ENCODE data around the gene ATOX1. TPM values are rescaled to one million over a fixed set of nuclear protein-coding genes. Genes with fewer than 3 reads are reported as not detected.
A peak's percentile ranks its signal among the peaks of the same experiment; 100 is the strongest.
"Not testable (repeated sequence)": the region's sequence is repeated elsewhere in the genome, so short reads cannot be mapped to it uniquely, and the experiment has no call there.

Gene ATOX1, protein sequence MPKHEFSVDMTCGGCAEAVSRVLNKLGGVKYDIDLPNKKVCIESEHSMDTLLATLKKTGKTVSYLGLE
- 64.3 TPM for polyA plus RNA-seq (2013, experiment 1 of 2)
- polyA plus RNA-seq (2013, experiment 2 of 2): 83.1 TPM

DNA sequence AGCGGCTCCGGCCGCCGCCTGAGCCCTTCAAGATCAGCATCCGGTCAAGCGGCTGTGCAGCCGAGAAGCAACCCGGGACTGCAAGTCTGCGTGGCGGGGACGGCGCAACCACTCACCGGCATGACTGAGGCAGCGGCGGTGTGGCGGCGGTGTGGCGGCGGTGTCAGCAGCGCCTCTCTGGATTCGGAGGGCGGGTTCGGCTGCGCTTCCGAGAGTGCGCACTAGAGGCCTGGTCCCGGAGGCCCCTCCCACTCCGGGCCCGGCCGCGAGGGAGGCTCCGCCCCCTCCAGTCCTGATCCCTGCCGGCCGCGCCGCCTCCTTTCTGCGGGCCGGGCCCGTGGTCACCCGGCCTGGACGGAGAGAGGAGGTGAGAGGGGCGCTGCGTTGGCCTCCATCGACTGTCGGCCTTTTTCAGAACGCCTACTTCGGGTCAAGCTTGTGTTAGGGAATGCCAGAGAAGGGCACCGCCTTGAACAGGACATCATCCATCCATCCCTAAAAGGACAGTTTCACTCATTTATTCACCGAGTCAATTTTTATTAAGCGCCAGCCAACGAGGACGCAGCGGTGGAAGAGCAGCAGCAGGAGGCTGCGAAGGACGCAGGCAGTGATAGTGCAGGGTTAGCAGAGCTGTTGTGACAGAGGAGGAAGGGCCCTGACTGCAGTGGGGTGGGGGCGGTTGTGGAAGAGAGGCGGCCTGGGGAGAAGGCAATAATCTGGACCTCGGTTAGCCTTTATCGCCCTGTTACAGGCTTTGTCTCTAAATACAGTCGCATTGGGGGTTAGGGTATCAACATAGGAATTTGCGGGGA lies at the start of gene ATOX1:
Gene ATOX1 (minus strand): TSS at position 202 of the 812 bp plus-strand sequence. CDS start 80 bp downstream, at position 122.
- H3K27ac ChIP-seq (ENCODE audit: low read depth, low read length): peak within 1 kb of the TSS; percentile 47; the same call in 1 of the 2 replicates
- peak within 1 kb of the TSS; percentile 73 for H3K9ac ChIP-seq (ENCODE audit: low read depth, low read length)
- no peaks in the 10 kb centered on the region for H3K27me3 ChIP-seq (ENCODE audit: insufficient read depth, low read length)
- H3K4me1 ChIP-seq (ENCODE audit: insufficient read depth, low read length): peaks cover 26% of the 10 kb centered on the region
- WGBS: 5% methylated on average over 61 of the region's 61 CpGs
- H3K4me3 ChIP-seq (ENCODE audit: low read length): peak within 1 kb of the TSS; percentile 79
- no peaks in the 10 kb centered on the region for H3K36me3 ChIP-seq (ENCODE audit: insufficient read depth, low read length)
- no peaks in the 10 kb centered on the region for H3K9me3 ChIP-seq (ENCODE audit: insufficient read depth, low read depth, low read length)

DNA sequence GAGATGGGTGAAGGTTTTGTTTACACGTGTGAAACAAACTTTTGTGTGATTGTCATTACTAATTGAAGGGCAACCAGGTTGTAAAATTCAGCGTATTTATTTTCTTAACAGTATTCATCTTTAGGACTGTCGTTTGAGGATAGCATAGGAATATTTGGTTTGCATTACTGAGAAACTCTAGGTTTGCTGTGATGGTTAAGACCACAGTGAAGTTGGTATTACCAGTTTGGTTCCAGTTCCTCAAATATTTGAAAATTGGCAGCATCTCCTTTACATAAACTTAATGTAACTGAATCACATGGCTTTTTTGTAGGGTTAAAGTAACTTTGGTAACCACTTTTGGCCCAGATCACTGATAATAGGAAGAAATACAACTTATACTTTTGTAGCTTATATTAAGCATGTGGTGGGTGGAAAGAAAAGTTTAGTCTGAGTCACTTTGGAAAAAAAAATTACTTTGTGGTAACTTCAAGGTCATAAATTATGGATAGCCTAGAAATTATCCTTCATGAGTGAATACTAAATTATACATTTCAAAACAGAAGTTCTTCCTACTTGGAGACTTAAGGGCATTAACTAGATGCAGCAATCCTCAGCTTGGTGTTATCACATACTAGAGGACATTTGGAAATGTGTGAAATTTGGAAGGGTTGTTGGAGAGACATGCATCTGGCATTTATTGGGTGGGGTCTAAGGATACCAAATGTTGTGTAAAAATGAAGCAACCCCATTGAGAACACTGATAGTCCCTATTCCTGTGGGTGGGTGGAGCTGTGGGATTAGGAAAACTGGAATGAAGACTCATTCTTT lies 47.2 kb upstream of the ATOX1 start:
- H3K27ac ChIP-seq (ENCODE audit: low read depth, low read length): no peak overlapping the region
- H3K27me3 ChIP-seq (ENCODE audit: insufficient read depth, low read length): no peaks in the 10 kb centered on the region
- H3K4me1 ChIP-seq (ENCODE audit: insufficient read depth, low read length): no peaks in the 10 kb centered on the region
- H3K4me3 ChIP-seq (ENCODE audit: low read length): no peak overlapping the region
- peaks cover 98% of the 10 kb centered on the region for H3K36me3 ChIP-seq (ENCODE audit: insufficient read depth, low read length)
- H3K9me3 ChIP-seq (ENCODE audit: insufficient read depth, low read depth, low read length): no peaks in the 10 kb centered on the region
- 92% methylated on average over 3 of the region's 3 CpGs for WGBS
- H3K9ac ChIP-seq (ENCODE audit: low read depth, low read length): no peak overlapping the region

GRCh38 chr5:151800532-151800931 lies 42.1 kb upstream of the ATOX1 start:
- Histone ChIP-seq H3K9me3 (ENCODE audit: insufficient read depth, low read depth, low read length) (no peaks in the 10 kb centered on the region), H3K27me3 (ENCODE audit: insufficient read depth, low read length) (no peaks in the 10 kb centered on the region), H3K4me3 (ENCODE audit: low read length) (no peak overlapping the region), H3K4me1 (ENCODE audit: insufficient read depth, low read length) (no peaks in the 10 kb centered on the region), H3K9ac (ENCODE audit: low read depth, low read length) (no peak overlapping the region), H3K36me3 (ENCODE audit: insufficient read depth, low read length) (peaks cover 98% of the 10 kb centered on the region), H3K27ac (ENCODE audit: low read depth, low read length) (no peak overlapping the region)
- 97% methylated on average over 2 of the region's 2 CpGs for WGBS

GRCh38 chr5:151799407-151799806 lies 41.0 kb upstream of the ATOX1 start:
- WGBS: 96% methylated on average over 3 of the region's 3 CpGs
- H3K27me3 ChIP-seq (ENCODE audit: insufficient read depth, low read length): no peaks in the 10 kb centered on the region
- no peaks in the 10 kb centered on the region for H3K4me1 ChIP-seq (ENCODE audit: insufficient read depth, low read length)
- peaks cover 98% of the 10 kb centered on the region for H3K36me3 ChIP-seq (ENCODE audit: insufficient read depth, low read length)
- H3K9me3 ChIP-seq (ENCODE audit: insufficient read depth, low read depth, low read length): no peaks in the 10 kb centered on the region
- no peak overlapping the region for H3K9ac ChIP-seq (ENCODE audit: low read depth, low read length)
- H3K4me3 ChIP-seq (ENCODE audit: low read length): no peak overlapping the region
- H3K27ac ChIP-seq (ENCODE audit: low read depth, low read length): no peak overlapping the region

- peaks cover 98% of the 10 kb centered on the region for H3K36me3 ChIP-seq (ENCODE audit: insufficient read depth, low read length)
- H3K4me1 ChIP-seq (ENCODE audit: insufficient read depth, low read length): no peaks in the 10 kb centered on the region
- no peaks in the 10 kb centered on the region for H3K9me3 ChIP-seq (ENCODE audit: insufficient read depth, low read depth, low read length)
- H3K27ac ChIP-seq (ENCODE audit: low read depth, low read length): no peak overlapping the region
- no peak overlapping the region for H3K4me3 ChIP-seq (ENCODE audit: low read length)
- 92% methylated on average over 3 of the region's 3 CpGs for WGBS
- no peaks in the 10 kb centered on the region for H3K27me3 ChIP-seq (ENCODE audit: insufficient read depth, low read length)
- H3K9ac ChIP-seq (ENCODE audit: low read depth, low read length): no peak overlapping the region
Observed at GRCh38 chr5:151798674-151799073, 40.2 kb upstream of the ATOX1 start.

DNA sequence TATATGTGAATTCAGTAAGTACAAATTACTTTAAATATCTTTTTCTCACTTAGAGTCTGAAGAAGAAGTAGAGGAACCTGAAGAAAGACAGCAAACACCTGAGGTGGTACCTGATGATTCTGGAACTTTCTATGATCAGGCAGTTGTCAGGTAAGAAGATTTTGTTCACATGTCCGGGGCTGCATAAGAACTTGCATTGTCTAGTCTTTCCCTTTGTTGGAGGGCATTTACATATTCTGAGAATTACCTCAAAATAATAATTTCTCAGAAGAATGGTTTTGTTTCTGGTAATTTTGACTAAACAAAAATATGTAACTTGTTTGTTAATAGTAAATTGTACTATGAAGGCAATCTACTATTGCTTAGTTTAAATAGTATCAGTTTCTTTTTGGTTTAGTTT lies 37.0 kb upstream of the ATOX1 start:
- H3K9me3 ChIP-seq (ENCODE audit: insufficient read depth, low read depth, low read length): no peaks in the 10 kb centered on the region
- no peak overlapping the region for H3K27ac ChIP-seq (ENCODE audit: low read depth, low read length)
- WGBS: 100% methylated on average over 1 of the region's 1 CpG
- no peak overlapping the region for H3K9ac ChIP-seq (ENCODE audit: low read depth, low read length)
- H3K4me3 ChIP-seq (ENCODE audit: low read length): no peak overlapping the region
- H3K27me3 ChIP-seq (ENCODE audit: insufficient read depth, low read length): no peaks in the 10 kb centered on the region
- peaks cover 100% of the 10 kb centered on the region for H3K36me3 ChIP-seq (ENCODE audit: insufficient read depth, low read length)
- no peaks in the 10 kb centered on the region for H3K4me1 ChIP-seq (ENCODE audit: insufficient read depth, low read length)

DNA sequence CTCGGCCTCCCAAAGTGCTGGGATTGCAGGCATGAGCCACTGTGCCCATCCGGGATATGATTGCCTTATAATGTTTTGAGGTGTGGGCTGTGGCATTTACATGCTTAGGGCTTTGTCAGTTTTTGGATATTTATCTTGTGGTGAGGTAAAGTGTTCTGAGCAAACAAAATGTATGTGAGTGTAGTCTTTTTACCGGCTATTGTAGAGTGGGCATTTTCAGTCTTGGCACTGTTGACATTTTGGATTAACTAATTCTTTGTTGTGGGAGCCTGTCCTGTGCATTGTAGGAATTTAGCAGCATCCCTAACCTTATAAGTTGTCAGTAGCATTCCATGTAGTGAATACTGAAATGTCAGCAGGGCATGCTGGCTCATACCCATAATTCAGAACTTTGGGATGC lies 34.9 kb upstream of the ATOX1 start:
- WGBS: 95% methylated on average over 3 of the region's 3 CpGs
- H3K27ac ChIP-seq (ENCODE audit: low read depth, low read length): no peak overlapping the region
- no peak overlapping the region for H3K4me3 ChIP-seq (ENCODE audit: low read length)
- no peak overlapping the region for H3K9ac ChIP-seq (ENCODE audit: low read depth, low read length)
- no peaks in the 10 kb centered on the region for H3K9me3 ChIP-seq (ENCODE audit: insufficient read depth, low read depth, low read length)
- H3K27me3 ChIP-seq (ENCODE audit: insufficient read depth, low read length): no peaks in the 10 kb centered on the region
- H3K4me1 ChIP-seq (ENCODE audit: insufficient read depth, low read length): no peaks in the 10 kb centered on the region
- H3K36me3 ChIP-seq (ENCODE audit: insufficient read depth, low read length): peaks cover 99% of the 10 kb centered on the region

DNA sequence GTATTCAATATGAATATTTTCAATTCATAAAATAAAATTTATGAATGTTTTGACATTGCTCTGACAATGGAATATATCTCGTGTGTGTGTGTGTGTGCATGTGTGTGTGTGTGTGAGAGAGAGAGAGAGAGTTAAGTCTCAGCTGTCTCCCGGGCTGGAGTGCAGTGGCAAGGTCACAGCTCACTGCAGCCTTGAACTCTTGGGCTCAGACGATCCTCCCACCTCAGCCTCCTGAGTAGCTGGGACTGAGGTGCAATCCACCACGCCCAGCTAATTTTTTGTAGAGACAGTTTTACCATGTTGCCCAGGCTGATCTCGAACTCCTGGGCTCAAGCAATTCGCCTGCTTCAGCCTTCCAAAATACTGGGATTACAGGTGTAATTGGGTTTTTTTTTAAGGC lies 29.4 kb upstream of the ATOX1 start:
- no peak overlapping the region for H3K9ac ChIP-seq (ENCODE audit: low read depth, low read length)
- no peaks in the 10 kb centered on the region for H3K9me3 ChIP-seq (ENCODE audit: insufficient read depth, low read depth, low read length)
- WGBS: 94% methylated on average over 6 of the region's 6 CpGs
- H3K4me1 ChIP-seq (ENCODE audit: insufficient read depth, low read length): peaks cover 16% of the 10 kb centered on the region
- H3K27me3 ChIP-seq (ENCODE audit: insufficient read depth, low read length): no peaks in the 10 kb centered on the region
- no peak overlapping the region for H3K27ac ChIP-seq (ENCODE audit: low read depth, low read length)
- H3K4me3 ChIP-seq (ENCODE audit: low read length): no peak overlapping the region
- peaks cover 67% of the 10 kb centered on the region for H3K36me3 ChIP-seq (ENCODE audit: insufficient read depth, low read length)

DNA sequence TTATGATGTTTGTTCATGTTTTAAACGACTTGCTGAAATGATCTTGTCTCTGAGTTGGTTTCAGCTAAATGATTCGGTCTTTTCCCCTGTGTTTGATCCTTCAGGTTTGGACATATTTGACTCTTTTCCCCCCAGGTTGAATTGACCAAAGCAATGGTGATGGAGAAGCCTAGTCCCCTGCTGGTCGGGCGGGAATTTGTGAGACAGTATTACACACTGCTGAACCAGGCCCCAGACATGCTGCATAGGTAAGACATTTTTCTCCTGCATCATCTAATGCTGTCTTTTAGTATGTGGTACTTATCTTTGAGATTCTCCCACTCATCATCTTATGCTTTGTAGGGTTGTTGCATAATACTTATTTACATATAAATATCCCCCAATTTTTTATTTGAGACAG lies 28.0 kb upstream of the ATOX1 start:
- H3K27ac ChIP-seq (ENCODE audit: low read depth, low read length): no peak overlapping the region
- WGBS: 98% methylated on average over 4 of the region's 4 CpGs
- peaks cover 54% of the 10 kb centered on the region for H3K36me3 ChIP-seq (ENCODE audit: insufficient read depth, low read length)

DNA sequence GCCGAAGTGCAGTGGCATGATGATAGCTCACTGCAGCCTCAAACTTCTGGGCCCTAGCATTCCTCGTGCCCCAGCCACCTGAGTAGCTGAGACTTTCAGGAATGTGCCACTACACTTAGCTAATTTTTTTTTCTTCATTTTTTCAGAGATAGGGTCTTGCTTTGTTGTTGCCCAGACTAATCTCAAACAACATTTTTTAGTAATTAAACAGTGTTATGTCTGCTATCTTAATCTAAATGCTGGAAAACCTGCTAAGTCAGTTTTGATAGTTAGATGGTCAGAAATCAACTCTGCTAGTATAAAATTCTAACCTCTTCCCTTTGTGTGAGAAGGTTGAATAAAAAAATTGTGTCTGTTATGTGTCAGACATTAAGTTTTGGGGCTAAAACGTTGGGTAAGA lies 25.7 kb upstream of the ATOX1 start:
- Histone ChIP-seq H3K4me1 (ENCODE audit: insufficient read depth, low read length) (peaks cover 33% of the 10 kb centered on the region), H3K27ac (ENCODE audit: low read depth, low read length) (no peak overlapping the region), H3K4me3 (ENCODE audit: low read length) (no peak overlapping the region), H3K9ac (ENCODE audit: low read depth, low read length) (no peak overlapping the region), H3K27me3 (ENCODE audit: insufficient read depth, low read length) (no peaks in the 10 kb centered on the region), H3K36me3 (ENCODE audit: insufficient read depth, low read length) (peaks cover 30% of the 10 kb centered on the region), H3K9me3 (ENCODE audit: insufficient read depth, low read depth, low read length) (no peaks in the 10 kb centered on the region)
- 78% methylated on average over 3 of the region's 3 CpGs for WGBS

More for the DNA sequence above, 28.0 kb upstream of the ATOX1 start:
- no peak overlapping the region for H3K4me3 ChIP-seq (ENCODE audit: low read length)
- H3K4me1 ChIP-seq (ENCODE audit: insufficient read depth, low read length): peaks cover 24% of the 10 kb centered on the region
- no peaks in the 10 kb centered on the region for H3K27me3 ChIP-seq (ENCODE audit: insufficient read depth, low read length)
- no peaks in the 10 kb centered on the region for H3K9me3 ChIP-seq (ENCODE audit: insufficient read depth, low read depth, low read length)
- no peak overlapping the region for H3K9ac ChIP-seq (ENCODE audit: low read depth, low read length)

DNA sequence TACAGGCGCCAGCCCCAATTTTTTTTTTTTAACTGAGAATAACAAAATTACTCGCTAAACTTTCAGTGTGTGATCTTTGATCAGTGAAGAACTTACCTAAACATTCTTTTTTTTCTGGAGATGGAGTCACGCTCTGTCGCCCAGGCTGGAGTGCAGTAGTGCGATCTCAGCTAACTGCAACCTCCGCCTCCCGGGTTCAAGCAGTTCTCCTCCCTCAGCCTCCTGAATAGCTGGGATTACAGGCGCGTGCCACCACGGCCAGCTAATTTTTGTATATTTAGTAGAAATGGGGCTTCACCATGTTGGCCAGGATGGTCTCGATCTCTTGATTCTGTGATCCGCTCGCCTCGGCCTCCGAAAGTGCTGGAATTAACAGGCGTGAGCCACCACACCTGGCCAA lies 25.2 kb upstream of the ATOX1 start:
- 98% methylated on average over 15 of the region's 16 CpGs for WGBS
- not testable (repeated sequence) for H3K27ac ChIP-seq (ENCODE audit: low read depth, low read length); H3K9ac ChIP-seq (ENCODE audit: low read depth, low read length); H3K9me3 ChIP-seq (ENCODE audit: insufficient read depth, low read depth, low read length); H3K27me3 ChIP-seq (ENCODE audit: insufficient read depth, low read length); H3K4me3 ChIP-seq (ENCODE audit: low read length)
- H3K36me3 ChIP-seq (ENCODE audit: insufficient read depth, low read length): peaks cover 25% of the 10 kb centered on the region
- peaks cover 34% of the 10 kb centered on the region for H3K4me1 ChIP-seq (ENCODE audit: insufficient read depth, low read length)
